Skeletal muscle cell (primary cell): ENCODE data around the gene GASK1A.
"Not testable (repeated sequence)": the region's sequence is repeated elsewhere in the genome, so short reads cannot be mapped to it uniquely, and the experiment has no call there.

Experiments
- DNase-seq: peaks from one replicate; pipeline ENCODE4 v3.0.0-alpha.2; 2010; ENCODE audit warnings: low read depth
- H3K4me3 ChIP-seq: 2 replicates; pipeline ENCODE4 v1.5.1; 2011; ENCODE audit warnings: low read depth, mild to moderate bottlenecking, control low read depth, low read length, moderate library complexity

The GASK1A gene

DNA sequence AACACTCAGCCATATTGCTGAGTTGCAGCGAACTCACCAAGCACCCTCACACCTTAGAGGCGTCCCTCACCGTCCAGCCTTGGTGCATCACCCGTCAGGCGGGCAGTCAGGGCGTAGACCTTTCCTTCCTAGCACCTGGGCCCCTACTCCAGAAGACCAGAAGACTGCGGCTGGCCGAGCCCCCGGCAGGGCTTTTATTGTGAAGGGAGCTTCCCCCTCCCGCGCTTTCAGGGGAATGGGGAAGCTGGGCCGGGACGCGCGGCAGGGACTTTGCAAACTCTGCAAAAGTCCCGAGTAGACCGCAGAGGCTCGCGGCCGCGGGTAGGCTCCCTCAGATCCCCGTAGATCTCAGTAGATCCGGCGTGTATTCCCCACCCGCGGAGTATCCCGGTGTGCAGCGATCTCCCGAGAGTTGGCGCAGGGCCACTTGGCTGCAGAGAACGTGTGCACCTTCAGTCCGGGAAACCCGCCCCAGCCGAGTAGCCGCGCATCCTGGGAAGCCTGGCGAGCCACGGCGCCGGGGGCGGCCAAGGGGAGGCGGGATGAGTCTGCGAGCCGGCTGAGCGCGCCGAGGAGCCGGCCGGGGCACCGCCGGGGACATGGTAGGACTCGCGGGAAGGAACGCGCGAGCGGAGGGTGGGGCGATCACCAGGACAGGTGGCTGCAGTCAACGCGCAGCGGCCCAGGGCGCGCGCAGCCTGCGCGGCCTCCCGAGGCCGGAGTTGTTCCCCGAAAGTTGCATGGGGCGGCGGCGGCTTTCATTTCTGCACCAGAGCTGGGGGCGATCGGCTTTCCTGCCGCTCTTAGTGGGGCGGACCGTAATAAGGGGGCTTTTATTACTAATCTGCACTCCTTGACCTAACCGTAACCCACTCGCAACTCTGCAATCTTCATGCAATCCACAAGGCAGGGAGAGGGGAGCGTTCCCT is at the start of gene GASK1A:
Gene GASK1A (plus strand): TSS at position 268 of the 929 bp plus-strand sequence. CDS start 332 bp downstream, at position 600.
- peak within 1 kb of the TSS; percentile 49 for H3K4me3 ChIP-seq
- DNase-seq = no peak

DNA sequence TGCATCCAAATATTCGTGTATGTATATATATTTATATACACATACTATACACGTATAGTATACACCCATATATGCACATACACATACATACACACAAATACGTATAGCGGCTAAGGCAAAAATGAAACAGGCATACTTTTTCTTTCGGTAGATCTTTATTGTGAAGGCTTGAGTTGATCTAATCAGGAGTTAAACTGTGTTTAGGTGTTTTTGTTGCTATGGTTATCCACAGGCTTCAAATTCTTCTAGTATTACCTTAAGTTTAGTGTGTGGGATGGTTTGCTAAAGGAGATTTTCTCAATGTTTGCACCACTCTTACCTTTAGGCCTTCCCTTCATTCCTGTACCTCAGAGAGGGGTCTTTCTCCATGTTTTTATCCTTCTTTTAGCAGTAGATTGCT is 45.0 kb upstream of the GASK1A start:
- H3K4me3 ChIP-seq = no peak overlapping the region
- DNase-seq = no peak

DNA sequence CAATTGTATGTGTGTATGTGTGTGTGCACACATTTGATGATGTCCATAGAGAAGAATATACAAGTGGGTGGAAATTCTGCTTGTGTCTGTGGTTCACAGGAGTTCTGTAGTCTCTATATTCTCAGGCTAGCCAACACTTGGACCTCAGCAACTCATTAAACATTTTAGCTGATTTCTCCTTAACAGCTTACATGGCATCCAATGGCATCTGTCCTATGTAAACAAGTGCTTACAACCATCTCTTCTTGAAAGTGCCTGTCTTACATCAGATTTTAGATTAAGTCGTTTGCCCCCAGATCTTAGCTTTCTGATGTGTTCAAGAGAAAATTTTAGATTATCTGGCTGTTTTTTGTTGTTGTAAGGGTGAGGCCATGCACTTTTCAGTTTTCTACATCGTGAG is 44.2 kb upstream of the GASK1A start:
- DNase-seq = no peak
- no peak overlapping the region for H3K4me3 ChIP-seq

DNA sequence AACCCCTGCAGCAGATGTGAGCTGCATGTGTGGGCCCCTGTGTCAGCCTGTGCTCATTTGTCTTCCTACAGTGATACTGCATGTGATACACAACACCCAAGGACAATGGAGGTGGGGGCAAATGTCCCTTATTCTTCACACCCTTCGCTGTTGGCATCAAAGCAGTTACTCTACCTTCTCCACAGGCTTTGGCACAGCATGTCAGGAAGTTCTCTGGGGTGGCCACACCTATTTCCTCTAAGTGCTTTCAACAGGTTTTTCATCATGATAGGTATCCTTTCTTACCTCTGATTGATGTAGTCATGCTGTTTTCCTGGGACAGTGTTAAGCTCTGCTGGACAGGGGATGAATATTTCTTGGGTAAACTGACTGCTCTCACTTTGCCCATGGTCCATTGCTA is 43.6 kb upstream of the GASK1A start:
- DNase-seq = no peak
- no peak overlapping the region for H3K4me3 ChIP-seq

DNA sequence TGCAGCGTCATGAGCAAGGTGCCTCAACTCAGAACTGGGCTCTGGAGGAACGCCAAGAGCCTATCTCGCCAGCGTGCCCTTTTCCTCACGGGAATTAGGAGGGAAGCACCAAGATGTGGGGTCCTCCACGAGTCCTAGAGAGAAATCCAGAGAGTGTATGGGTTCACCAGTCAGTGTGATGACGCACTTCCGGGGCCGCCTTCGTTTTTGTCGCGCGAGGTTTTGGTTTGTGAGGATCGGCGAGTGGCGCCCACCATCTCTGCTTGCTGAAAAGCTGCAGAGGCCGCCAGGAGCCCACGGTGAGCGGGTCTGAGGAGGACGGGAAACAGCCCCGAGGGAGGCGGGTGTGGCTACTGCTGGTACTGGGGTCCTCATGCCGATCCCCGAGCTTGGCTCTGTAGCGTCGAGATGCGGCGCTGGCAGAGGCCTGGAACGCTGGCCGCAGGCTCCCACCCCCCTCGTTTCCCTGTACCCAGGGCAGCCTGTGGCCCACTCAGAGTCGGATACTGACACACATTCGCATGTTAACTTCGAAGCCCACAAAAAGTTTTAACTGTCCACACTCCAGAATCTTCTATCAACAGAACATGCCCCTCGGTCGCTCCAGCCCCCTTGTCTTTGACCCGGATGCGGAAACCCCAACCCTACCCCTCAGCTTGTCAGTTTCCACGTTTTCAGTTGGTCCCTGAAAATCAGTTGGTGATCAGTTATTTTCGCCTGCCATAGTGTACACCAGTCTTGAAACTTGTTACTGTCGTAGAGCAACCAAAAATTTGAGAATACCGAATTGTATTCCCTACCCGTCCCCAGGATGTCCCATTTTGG is 42.7 kb upstream of the GASK1A start:
- peak overlapping the region; percentile 45 for H3K4me3 ChIP-seq
- no peak for DNase-seq

DNA sequence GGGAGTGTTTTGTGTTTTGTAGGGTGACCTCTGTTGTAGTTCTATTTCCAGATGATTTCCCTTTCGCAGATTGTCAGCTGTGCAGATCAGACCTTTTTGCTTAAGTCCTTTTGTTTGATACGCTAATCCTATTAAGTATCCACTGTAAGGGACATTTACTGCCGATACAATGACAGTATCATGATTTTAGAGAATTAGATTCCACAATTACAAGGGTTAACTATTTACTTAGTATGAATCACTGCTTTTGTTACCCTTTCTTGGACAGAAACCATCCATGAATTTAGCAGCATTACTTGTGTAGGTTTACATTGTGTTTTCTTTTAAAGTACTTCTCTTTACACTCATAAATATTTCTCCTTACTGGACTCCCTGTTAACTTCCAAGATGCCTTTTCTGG is 41.8 kb upstream of the GASK1A start:
- H3K4me3 ChIP-seq = no peak overlapping the region
- DNase-seq = no peak

DNA sequence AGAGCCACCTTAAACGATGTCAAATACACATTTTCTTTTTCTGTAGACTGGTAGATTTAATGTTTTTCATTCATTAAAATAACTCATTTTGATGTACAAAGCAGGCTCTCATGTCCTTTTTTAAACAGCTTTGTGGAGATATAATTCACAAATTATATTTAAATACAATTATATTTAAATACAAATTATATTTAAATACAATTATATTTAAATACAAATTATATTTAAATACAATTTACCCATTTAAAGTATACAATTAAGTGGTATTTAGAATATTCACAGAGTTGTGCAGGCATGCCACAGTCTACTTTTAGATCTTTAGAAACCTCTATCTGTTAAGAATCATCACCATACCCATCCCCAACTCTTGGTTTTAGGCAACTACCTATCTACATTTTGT is 36.4 kb upstream of the GASK1A start:
- H3K4me3 ChIP-seq = no peak overlapping the region
- no peak for DNase-seq

DNA sequence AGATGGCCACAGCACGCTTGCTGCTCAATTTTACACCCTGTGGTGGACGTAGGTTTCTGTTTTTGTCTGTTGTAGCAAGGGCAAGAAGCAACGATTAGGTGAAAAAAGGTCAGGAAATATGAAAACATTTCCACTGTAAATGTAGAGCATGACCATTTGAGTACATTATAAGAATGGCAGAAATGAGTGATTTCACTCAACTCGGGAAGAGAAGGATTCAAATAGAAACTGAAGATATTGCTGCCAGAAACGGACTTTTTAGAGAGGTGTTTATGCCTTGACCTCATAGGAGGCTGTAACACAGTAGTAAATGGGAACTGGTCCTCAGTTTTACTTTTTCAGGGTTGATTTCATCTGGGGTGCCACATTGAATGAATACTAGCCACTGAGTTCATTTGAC is 33.1 kb upstream of the GASK1A start:
- no peak for DNase-seq
- no peak overlapping the region for H3K4me3 ChIP-seq

DNA sequence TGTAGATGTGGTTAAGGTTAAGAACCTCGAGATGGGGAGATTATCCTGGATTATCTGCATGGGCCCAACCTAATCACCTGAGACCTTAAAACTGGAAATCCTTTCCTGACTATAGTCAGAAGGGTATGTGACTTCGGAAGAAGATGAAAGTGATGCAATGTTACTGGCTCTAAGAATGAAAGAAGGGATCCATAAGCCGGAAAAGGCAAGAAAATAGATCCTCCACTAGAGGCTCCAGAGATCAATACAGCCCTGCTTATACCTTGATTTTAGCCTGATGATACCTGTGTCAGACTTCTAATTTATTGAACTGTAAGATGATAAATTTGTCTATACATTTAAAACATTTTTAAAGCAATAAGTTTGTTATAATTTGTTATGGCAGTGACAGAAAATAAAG is 21.5 kb upstream of the GASK1A start:
- H3K4me3 ChIP-seq = no peak overlapping the region
- no peak for DNase-seq

DNA sequence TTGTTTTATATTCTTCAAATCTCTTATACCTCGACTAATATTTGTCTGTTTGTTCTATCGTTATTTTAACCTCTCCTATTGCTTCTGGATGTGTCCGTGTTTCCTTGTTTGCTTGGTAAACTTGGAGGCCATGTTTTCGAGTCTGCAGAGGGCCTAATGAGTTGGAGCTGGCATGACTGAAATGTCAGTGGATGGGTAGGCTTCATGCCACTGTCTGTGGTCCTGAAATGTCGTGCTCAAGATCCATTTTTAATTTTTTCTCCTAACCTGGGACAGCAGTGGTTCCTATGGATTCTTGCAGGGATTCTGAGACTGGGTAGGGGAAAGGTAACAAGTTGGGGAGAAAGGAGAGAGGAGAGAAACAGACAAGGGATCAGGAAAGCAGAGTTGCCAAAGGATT is 18.8 kb upstream of the GASK1A start:
- no peak overlapping the region for H3K4me3 ChIP-seq
- DNase-seq = no peak

DNA sequence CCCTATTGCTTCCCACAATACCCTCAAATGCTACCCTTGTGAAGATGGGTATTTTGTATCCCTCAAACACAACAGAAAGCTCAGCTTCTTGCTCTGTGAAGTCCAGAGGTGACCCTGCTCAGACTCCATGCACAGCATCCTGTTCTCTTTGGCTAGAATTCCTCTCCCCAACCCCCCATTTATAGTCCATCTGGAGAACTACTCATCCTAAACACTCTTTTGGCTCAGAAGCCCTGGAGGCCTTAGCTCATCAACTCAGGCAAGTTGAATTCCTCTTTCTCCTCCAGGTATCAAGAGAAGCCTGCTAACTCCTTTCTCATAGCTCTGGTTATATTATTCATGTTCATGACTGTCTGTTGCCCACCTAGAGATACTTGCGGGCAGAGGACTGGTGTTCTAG is 18.3 kb upstream of the GASK1A start:
- DNase-seq = no peak

DNA sequence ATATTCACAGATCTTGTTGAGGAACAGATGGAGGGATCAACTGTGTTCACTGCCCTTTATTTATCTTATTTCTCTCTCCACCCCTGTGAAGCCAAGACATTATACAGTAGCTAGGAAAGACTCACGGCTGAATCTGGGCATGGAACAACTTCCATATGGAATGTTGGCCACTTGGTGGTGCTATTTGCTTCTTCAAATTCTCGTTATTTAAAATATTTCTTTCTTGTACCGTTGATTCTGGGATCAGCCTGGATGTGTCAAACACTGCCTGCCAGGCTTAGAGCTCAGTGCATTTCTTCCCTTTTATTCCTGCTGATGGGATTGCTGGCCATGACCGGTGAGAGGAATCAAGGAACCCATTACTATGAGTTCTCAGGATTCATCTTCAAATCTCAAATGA is 17.5 kb upstream of the GASK1A start:
- no peak overlapping the region for H3K4me3 ChIP-seq
- DNase-seq = peak; percentile 16

More for the DNA sequence above, 18.3 kb upstream of the GASK1A start:
- H3K4me3 ChIP-seq = no peak overlapping the region

DNA sequence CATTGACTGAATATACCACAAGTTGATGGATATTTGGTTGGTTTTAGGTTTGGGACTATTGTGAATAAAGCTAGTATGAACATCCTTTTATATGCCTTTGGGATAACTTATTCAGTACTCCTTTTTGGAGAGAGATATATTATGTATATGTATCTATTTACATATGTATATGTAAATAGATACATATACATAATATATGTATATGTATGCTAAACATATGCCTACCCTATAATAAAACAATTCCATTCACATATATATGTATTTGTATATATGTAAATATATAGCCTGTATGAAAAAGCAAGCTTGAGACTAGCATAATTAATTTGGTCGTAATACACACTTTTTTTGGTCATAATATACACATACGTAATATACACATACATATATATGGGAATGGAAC is 15.8 kb upstream of the GASK1A start:
- DNase-seq = no peak

DNA sequence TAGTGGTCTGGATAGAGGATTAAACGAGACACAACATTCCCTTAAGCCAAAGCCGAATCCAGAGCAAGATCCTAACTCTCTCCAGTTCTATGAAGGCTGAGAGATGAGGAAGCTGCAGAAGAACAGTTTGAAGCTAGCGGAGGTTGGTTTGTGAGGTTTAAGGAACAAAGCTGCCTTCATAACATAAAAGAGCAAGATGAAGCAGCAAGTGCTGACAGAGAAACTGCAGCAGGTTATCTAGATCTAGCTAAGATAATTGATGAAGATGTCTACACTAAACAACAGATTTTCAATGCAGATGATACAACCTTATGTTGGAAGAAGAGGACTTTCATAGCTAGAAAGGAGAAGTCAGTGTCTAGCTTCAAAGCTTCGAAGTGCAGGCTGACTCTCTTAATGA is 14.8 kb upstream of the GASK1A start:
- no peak overlapping the region for H3K4me3 ChIP-seq
- no peak for DNase-seq

More for the DNA sequence above, 15.8 kb upstream of the GASK1A start:
- no peak overlapping the region for H3K4me3 ChIP-seq

DNA sequence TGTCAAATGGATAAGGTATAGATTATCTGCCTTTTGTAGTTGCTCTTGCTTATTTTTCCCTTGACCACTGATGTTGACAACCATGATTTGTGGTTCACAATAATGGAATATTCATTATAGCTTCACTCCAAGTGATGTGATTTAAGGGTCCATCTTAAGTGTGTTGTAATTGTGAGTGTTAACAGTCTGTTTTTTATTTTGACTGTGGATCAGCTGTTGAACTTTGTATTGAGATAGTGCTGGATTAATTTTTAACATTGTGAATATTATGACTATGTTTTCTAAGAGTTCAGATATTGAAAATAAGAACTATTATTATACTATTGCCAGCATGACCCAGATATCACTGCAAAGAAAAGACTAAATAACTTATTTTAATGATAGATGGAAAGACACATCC is 8.6 kb upstream of the GASK1A start:
- no peak for DNase-seq
- H3K4me3 ChIP-seq = no peak overlapping the region

DNA sequence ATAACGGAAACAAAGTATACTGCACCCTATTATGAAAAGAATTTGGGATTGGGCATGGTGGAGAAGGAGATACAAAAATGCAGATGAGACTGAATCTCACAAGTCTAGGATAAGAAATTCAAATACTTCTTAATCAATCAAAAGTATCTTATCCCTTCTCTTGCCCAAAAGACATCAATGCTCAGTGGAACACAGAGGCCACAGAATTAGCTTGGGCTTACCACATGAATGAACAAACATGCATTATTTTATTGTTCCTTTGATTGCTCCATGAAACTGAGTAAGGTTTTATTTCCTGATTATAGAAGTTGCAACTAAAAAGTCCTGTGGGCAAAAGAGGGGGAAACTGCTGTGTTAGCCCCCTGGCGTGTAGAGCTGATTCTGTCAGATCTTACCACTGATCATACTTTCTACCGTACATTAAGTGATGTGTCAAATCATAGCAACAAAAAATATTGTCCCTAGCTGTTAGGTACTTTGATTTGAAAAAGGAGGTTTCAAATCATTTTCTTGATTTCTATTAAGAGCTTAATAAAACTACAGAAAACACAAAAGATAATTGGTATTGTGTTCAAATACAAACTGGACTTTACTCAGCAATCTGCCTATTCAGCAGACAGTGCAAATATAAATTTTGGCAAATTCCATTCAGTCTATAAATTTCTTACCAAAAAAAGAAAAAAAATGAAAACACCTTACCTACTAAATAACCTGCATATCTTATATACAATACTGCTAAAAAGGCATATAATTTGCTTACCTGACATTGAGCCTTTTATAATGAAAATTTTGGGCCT is 7.9 kb upstream of the GASK1A start:
- no peak for DNase-seq
- H3K4me3 ChIP-seq = no peak overlapping the region

DNA sequence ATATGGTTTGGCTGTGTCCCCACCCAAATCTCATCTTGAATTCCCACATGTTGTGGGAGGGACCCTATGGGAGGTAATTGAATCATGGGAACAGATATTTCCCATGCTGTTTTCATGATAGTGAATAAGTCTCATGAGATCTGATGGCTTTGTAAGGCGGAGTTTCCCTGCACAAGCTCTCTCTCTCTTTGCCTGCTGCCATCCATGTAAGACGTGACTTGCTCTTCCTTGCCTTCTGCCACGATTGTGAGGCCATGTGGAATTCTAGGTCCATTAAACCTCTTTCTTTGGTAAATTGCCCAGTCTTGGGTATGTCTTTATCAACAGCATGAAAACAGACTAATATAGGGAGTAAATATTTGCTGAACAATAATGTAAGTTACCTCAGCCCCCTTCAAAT is 4.2 kb upstream of the GASK1A start:
- H3K4me3 ChIP-seq, DNase-seq: not testable (repeated sequence)

DNA sequence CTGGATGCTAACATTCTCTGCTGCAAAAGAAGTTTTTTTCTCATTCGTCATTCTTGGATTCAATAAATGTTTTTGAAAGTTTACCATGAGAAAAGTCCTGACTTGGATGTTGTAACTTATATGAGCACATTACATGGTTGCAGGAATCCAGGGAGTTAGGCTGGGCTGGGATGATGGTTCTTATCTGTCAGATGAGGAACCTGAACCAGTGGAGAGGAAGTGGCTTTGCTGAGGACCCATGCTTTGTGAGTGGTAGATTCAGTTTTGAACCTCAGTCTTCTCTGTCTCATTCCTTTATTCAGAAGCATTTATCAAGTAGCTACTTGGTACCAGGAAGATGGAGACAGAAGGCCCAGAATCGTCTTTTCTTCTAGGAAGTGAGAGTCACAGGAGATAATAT is 3.7 kb upstream of the GASK1A start:
- DNase-seq = no peak
- no peak overlapping the region for H3K4me3 ChIP-seq

DNA sequence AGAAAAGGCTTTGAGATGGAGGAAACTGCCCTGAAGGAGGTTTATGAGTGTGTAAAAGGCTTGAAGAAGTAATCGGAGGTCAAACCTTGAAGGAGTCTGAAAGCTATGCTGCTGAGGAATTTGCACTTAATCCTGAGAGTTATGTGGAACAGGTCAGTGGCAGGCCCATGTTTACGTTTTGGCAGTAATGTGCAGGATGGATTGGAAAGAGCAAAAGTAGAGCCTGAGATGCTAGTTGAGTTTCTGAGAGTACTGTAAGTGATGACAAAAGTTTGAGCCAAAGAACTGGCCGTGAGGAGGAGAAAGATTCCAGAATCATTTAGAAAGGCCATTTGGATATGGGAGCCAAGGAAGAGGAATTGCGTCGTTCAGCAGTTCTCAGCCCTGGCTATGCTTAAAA is 3.2 kb upstream of the GASK1A start:
- DNase-seq = no peak
- H3K4me3 ChIP-seq = no peak overlapping the region

DNA sequence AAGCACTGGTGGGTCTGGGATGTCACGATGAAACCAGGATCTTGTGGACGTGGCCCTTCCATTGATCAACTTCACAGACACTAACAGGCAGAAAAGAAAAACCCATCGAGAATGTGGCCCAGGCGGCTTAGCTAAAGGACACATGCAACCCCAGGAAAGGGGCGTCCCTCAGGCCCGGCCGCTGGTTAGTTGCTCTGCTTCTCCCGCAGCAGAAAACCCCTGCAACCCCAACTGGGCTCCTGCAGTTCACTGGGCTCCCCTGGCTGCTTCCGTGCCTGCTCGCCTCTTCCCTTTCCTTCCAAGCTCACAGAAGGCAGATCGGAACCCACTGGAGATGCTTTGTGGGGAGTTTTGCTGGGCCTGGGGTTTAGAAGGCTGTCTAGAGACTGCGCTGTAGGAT is 1.1 kb downstream of the GASK1A start:
- H3K4me3 ChIP-seq = no peak overlapping the region
- DNase-seq = no peak
